ENCODE data around the gene RAP1A. TPM values are rescaled to one million over a fixed set of nuclear protein-coding genes. Genes with fewer than 3 reads are reported as not detected.
"Not testable (repeated sequence)": the region's sequence is repeated elsewhere in the genome, so short reads cannot be mapped to it uniquely, and the experiment has no call there.

RAP1A gene
- total RNA-seq, 1 experiment from 2014 or later: 68.7 TPM

- DNase-seq (ENCODE audit: low read depth): no peak
Measured at GRCh38 chr1:111665497-111665896, 45.9 kb downstream of the RAP1A start.

- no peak for DNase-seq (ENCODE audit: low read depth)
Measured at GRCh38 chr1:111666828-111667227, 47.2 kb downstream of the RAP1A start.

- DNase-seq (ENCODE audit: low read depth): no peak
Measured at GRCh38 chr1:111669268-111669667, 49.7 kb downstream of the RAP1A start.

GRCh38 chr1:111671852-111672251, 52.3 kb downstream of the RAP1A start:
- DNase-seq (ENCODE audit: low read depth): no peak

GRCh38 chr1:111672331-111672730, 52.7 kb downstream of the RAP1A start:
- no peak for DNase-seq (ENCODE audit: low read depth)

GRCh38 chr1:111677604-111678003, 58.0 kb downstream of the RAP1A start:
- no peak for DNase-seq (ENCODE audit: low read depth)

GRCh38 chr1:111679541-111679940, 60.0 kb downstream of the RAP1A start:
- DNase-seq (ENCODE audit: low read depth): peak; percentile 34

- DNase-seq (ENCODE audit: low read depth): not testable (repeated sequence)
Measured at GRCh38 chr1:111680212-111680800, 60.7 kb downstream of the RAP1A start.

- DNase-seq (ENCODE audit: low read depth): not testable (repeated sequence)
Measured at GRCh38 chr1:111685293-111686153, 65.9 kb downstream of the RAP1A start.

- DNase-seq (ENCODE audit: low read depth): peak; percentile 97
Measured at GRCh38 chr1:111690306-111690617, 70.7 kb downstream of the RAP1A start.

GRCh38 chr1:111691886-111692285, 72.3 kb downstream of the RAP1A start:
- DNase-seq (ENCODE audit: low read depth): no peak

GRCh38 chr1:111695801-111696200, 76.2 kb downstream of the RAP1A start:
- DNase-seq (ENCODE audit: low read depth): no peak

GRCh38 chr1:111696330-111696729, 76.7 kb downstream of the RAP1A start:
- DNase-seq (ENCODE audit: low read depth): no peak

GRCh38 chr1:111699268-111699667, 79.7 kb downstream of the RAP1A start:
- no peak for DNase-seq (ENCODE audit: low read depth)

- DNase-seq (ENCODE audit: low read depth): no peak
Measured at GRCh38 chr1:111702504-111703050, 83.0 kb downstream of the RAP1A start.

GRCh38 chr1:111704240-111704639, 84.7 kb downstream of the RAP1A start:
- DNase-seq (ENCODE audit: low read depth): no peak

GRCh38 chr1:111704776-111705175, 85.2 kb downstream of the RAP1A start:
- peak; percentile 60 for DNase-seq (ENCODE audit: low read depth)

- DNase-seq (ENCODE audit: low read depth): peak; percentile 36
Measured at GRCh38 chr1:111705841-111706240, 86.3 kb downstream of the RAP1A start.

- DNase-seq (ENCODE audit: low read depth): peak; percentile 50
Measured at GRCh38 chr1:111706921-111707320, 87.3 kb downstream of the RAP1A start.

- DNase-seq (ENCODE audit: low read depth): peak; percentile 81
Measured at GRCh38 chr1:111707906-111708305, 88.3 kb downstream of the RAP1A start.

- no peak for DNase-seq (ENCODE audit: low read depth)
Measured at GRCh38 chr1:111709986-111710385, 90.4 kb downstream of the RAP1A start.

- no peak for DNase-seq (ENCODE audit: low read depth)
Measured at GRCh38 chr1:111716333-111716732, 96.7 kb downstream of the RAP1A start.

GRCh38 chr1:111717450-111717849, 97.9 kb downstream of the RAP1A start:
- DNase-seq (ENCODE audit: low read depth): no peak
